ENCODE results near the gene GAREM1.
"Not testable (repeated sequence)": the region's sequence is repeated elsewhere in the genome, so short reads cannot be mapped to it uniquely, and the experiment has no call there.

GAREM1 gene

DNA sequence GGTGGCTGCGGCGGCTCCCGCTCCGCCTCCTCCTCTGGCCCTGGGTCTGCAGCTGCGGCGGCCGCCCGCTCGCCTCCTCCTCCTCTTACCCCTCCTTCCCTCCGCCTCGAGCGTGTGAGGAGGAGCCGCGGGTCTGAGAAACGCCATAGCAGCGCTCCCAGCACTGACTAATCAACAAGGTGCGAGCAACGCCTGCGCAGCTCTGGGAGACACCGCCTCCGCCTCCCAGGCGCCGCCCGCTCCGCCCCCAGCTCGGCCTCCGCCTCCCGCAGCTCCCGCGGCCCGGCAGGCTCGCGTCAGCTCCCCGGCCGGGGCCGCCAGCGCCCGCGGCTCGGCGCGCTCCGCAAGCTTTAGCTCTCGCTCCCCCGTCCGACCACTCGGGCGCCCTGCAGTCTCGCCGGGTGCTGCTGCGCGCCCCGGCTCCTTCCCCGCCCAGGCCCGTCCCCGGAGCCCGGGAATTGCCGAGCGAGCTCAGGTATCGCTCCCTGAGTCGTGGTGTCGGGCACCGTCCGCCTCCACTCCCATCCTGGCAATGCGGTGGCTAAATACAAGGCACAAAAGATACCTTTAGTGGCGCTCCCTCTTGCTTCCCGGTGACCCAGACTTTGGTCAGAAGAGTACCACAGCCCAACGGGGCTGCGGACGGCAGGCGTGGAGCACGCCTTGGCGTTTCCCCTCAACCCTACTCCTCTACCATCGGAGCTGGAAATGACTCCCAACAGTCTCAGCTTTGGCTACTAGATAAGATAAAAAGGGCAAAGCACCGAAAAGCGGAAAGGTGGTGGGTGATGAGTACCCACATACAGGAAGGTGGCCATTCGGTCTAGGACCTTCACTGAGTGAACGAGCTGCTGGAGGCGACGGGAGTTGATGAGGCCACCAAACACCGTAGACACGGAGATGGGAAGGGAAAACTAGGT, at the start of gene GAREM1:
TSS of gene GAREM1 (minus strand) at position 169 of the 920 bp plus-strand sequence. CDS start 454 bp downstream, outside the sequence.
- peak; percentile 79 for DNase-seq (ENCODE audit: low spot score)

DNA sequence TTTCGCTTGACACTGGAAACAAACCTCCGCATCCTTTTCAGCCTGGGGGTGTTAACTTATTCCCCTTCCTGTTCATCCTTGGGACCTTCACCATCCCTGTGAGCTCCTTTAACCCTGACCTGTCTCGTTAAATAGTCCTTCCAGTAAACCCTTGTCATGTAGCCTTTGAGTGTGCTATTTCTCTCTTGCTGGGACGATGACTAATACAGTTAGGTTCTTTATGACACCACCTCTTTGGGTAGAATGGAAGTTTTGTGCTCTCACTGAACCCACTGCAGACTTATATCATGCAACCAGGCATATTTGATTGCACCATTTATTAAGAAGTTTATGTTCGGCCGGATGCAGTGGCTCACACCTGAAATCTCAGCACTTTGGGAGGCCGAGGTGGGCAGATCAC, 40.5 kb upstream of the GAREM1 start:
- no peak for DNase-seq (ENCODE audit: low spot score)

DNA sequence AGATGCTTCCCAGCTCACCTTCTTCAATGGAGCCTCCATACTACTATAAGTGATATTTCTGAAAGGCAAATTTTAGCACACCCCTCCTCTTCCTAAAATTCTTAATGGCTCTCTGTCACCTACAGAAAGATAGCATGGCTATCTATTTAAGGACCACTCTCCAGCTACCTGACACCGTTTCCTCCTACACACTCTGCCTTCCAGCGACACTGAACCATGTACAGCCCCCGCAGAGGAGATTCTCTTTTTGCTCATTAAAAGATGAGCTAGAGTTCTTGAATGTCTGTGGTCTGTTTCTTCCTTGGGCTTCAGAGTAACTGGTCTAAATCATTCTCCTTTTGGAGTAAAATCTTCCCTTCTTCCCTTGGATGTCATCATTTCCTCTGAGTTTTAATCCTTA, 38.4 kb upstream of the GAREM1 start:
- DNase-seq (ENCODE audit: low spot score): no peak

DNA sequence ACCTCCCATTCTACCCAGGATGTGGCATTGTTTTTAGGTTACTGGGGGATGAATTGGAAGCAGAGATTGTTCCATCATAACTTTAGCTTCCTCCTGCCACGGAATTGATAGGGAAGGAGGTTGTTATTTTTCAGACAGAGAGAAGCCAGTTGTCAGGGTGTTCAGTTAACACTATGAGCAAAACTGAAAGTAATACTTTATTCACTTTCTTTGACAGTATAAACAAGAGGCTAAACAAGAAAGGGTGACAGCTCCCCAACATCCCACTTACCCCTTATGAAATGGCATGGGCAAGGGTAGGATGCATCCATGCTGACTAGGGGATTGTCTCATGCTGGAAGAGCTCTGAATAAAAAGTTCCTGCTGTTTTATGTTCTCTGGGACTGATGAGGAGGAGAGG, 36.4 kb upstream of the GAREM1 start:
- no peak for DNase-seq (ENCODE audit: low spot score)

DNA sequence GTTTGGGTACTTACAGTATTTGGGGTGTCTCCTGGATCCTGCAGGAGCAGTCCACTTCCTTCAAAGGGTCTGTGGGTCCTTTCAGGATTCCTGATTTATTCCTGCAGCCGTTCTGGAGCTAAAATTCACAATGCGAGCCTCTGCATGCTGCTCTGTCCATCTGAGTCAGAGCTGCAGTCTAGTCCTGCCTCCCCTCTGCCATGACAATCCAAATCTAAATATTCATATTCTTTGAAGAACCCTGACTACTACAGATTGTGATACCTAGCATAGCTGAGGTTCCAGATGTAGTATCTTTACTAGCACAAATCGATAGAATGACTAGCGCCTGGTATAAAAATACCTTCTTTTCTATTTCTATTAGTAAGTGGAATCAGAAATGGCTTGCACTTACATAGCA, 31.3 kb upstream of the GAREM1 start:
- no peak for DNase-seq (ENCODE audit: low spot score)

DNA sequence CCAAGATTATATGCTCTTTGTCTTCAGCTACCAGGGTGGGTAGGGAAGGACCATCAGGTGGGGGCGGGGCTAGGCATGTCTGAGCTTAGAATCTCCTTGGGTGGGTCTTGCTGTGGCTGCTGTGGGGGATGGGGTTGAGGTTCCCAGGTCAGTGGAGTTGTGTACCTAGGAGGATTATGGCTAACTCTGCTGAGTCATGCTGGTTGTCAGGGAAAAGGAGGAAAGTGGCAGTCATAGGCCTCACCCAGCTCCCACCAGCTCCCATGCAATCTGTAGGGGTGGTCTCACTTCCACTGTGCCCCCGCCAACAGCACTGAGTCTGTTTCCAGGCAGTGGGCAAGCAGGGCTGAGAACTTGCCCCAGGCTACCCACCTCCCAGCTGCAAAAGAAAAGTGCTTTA, 30.6 kb upstream of the GAREM1 start:
- not testable (repeated sequence) for DNase-seq (ENCODE audit: low spot score)

DNA sequence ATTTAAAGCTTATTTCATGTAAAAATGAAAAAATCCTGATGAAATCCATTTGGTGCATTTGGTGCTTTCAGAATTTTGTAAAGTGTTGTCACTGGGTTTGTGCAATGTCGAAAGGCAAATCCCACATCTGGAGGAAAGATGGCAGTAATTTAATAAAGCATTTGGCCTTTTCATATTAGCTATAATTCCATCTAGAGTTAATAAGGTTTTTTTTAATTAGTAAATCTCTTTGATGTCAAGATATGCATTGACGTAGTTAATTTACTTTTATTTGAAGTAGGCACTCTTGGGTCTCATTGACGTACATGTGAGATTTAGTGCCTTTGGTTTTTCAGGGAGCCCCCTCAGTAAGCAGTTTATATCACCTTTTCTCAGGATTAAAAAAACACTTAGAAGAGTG, 12.3 kb upstream of the GAREM1 start:
- DNase-seq (ENCODE audit: low spot score): no peak

DNA sequence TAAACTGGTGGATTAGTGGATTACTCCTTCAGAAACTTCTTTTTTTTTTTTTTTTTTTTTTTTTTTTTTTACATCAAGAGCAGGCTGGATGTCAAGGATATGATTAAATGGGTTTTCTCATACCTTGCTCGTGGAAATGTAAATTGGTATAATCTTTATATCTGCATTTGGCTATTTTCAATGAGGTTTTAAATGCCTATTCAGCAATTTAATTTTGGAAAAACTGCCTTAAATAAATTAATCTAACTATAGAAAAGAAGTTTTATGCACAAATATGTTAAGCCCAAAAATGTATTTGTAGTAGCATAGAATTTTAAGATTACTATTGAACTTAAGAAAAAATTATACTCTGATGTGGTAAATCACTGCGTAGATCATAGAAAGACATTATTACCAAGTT, 11.4 kb upstream of the GAREM1 start:
- no peak for DNase-seq (ENCODE audit: low spot score)

DNA sequence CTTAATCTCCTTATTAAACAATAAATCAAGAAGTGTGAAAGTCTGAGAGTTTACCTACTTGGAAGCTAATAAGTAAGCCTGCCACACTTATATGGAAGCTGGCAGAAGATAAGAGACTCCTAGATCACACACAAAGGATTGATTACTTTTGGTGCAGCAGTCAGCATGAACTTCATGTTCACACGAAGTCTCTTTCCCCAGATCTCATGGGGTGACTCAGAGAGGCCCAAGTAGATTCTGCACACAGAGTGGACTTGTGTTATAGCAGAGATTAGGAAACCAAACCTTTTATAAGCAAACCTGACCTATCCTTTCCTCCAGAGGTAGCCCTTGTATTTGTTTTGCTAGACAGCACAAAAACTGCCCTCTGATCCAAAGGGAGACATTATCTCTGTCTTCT, 9.9 kb upstream of the GAREM1 start:
- no peak for DNase-seq (ENCODE audit: low spot score)

DNA sequence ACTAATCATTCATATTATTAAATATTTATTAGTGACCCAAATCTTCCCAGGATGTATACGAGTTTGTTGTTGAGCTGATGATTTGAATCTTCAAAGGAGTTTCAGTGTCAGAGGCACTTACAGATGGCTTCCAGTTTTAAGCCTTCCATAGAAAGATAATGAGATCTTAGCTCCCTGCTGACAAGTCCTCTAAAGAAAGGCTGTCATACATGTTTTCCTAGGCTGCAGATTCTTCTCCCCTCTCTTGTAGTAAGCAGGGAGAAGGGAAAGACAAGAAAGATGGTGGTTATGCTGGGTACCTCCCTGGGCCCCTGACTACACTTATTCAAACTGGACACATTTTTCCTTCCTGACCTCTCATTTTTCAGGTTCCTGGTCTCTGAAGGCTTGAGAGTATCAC, 8.1 kb upstream of the GAREM1 start:
- no peak for DNase-seq (ENCODE audit: low spot score)

DNA sequence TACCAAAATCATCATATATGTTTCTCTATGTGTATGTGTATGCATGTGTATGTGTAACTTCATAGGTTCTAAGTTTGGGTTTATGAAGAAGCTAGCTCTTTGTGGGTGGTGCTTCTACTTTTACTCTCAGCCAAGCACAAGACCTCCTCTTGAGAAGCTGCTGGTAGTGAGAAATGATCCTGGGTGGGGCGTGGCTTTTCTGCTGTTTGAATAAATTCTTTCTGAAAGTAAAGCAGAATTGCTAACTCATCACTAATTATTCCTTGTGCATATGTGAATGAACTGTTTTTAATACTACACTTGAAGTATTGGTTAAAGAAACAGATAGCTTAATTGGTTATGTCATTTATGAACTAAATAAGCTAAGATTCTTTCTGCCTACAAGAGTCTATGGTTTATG, 7.6 kb upstream of the GAREM1 start:
- DNase-seq (ENCODE audit: low spot score): no peak

DNA sequence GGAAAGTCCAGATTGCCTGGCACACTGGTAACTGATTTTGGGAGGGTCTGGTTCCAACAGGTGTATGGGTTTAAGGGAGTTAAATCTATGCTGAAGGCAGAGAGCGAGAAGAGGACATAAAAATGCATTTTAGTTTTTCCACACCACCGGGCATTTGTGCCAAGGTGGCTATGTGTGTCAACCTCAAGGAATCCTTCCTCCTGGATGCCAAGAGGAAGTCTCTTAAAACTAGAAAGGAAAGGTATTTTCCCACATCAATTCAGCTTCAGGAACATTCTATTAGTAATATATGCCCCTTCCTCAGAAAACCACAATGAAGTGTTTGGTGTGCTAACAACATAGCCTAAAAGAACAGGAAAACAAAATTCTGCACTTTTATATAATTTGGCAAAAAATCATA, 5.4 kb upstream of the GAREM1 start:
- no peak for DNase-seq (ENCODE audit: low spot score)

DNA sequence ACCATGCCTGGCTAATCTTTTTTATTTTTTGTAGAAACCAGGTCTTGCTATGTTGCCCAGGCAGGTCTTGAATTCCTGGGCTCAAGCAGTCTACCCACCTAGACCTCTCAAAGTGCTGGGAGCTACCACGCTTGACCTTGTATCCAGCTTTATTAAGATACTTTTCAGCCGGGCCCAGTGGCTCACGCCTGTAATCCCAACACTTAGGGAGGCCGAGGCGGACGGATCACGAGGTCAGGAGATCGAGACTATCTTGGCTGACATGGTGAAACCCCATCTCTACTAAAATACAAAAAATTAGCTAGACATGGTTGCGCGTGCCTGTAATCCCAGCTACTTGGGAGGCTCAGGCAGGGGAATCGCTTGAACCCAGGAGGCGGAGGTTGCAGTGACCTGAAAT, 4.4 kb upstream of the GAREM1 start:
- DNase-seq (ENCODE audit: low spot score): not testable (repeated sequence)

DNA sequence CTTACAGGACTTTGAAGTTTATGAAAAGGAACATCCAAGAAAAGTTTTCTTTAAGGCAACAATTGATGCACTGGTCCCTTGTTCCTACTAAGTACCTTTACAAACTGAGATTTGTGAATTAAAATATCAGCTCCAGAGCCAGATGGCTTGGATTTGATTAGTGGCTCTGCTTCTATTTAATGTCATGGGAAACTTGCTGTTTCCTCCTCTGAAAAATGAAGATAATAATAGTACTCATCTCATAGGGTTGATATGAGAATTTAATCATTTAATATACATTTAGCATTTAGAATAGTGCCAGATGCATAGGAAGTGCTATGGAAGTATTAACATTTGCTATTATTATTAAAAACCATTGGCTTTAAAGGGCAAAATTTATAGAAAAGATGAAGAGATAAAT, 2.6 kb upstream of the GAREM1 start:
- DNase-seq (ENCODE audit: low spot score): no peak

DNA sequence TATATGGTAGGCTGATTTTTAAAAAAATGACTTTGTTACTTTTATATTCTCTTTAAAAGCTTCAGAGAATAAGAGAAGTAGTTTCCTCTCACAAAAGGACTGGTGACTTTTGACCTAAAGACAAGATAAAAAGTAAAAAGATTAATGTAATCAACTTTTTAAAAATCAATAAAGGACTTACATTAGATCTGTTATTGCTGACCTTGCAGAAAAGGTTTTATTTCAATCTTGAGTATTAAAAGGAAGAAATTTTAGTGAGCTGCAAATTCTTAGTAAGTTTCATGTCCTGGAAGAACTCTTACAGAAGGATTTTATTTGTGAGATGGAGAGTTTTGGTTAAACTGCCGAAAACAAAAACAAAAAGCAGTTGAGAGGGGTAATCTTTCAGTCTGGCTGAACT, 2.2 kb upstream of the GAREM1 start:
- DNase-seq (ENCODE audit: low spot score): no peak

DNA sequence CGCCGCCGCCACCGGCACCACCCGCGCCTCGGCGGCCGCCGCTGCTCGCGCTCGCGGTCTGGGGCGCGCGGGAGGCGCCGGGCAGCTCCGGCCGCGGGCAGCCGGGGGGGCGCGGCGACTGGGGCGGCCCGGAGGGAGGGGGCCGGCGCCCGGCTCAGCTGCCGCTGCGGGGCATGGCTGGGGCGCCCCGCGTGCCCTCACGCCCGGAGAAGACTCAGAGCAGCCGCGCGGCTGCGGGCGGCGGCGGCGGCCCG, 295 bp downstream of the GAREM1 start:
- no peak for DNase-seq (ENCODE audit: low spot score)

DNA sequence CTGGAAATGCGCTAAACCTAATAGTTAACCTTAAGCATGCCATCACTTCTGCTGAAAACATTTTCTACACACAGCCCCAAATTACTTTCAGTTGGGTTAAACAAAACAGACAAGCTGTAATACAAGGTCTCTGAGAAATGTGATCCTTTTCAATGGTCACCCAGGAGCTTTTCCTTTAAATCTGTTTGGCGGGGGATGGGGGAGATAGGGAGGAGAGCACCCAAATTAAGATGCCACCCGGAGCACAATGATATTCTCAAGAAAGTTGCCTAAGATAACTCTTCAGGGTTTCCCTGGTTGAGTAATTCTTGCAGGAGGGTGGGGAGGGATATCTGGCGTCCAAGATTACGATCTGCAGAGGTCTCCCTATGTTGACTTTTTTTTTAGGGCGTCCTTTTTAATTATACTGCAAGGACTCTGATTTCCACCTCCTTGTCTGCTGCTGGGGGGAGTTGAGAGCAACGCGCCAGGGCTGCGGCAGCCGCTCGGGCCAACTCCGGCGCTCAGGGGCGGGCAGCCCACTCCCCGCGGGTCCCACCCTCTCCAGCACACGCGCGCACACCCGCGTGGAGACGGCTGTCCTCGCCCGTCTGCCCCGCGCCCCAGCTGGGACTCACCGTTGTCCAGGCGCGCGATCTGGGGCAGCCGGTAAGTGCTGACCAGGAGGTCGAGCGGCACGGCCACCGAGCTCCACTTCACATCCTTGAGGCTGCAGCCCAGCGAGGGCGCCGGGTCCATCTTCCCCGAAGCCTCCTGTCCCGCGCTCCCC, 807 bp downstream of the GAREM1 start:
- no peak for DNase-seq (ENCODE audit: low spot score)

DNA sequence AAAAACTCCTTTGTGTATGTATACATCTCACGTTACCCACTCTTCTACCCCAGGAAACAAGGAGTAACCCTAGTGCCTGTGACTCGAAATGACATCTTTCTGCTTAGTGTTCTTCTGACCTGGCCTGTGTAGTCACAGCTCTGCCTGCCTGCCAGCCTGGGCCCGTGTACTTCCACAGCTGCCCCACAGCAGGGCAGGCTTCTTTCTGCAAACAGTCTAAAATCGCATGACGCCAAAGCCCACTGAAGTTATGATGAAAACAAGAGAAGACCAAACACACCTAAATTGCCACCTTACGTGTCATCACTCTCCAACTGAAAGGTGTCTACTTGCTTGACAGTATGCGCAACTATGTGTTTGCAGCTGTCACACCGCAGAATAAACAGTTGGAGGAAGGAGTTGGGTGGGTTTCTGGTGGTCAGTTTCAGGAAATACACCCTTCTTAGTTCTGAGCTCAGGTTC, 1.5 kb downstream of the GAREM1 start:
- DNase-seq (ENCODE audit: low spot score): no peak

DNA sequence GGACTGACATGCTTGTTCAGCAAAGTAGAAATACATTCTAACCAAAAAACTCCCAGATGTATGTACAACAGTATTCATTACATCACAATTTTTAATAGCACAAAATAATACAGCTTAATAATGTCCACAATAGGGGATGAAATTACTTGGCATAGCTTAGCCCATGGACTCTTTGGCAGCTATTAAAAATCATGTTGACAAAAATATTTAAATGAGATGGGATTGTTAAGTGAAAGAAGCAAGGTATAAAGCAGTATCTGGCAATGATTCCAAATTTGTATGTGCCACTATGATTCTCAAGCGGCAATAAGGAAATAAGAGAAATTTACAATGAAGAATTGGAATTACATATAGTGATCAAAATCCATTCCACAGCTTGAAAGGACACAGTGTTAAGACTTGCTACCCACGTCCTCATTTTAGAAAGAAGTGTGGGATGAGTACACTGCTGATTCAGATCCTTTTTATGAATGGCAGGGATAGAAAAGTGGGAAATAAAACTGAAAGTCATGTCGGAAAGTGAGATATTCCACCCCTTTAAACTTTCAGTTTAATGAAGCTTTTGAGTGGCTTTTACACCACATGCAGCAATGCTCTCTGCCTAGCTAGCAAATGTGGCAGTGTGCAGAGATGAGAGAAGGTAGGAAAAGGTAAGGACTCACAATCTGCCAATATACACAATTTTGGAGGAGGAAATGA, 2.4 kb downstream of the GAREM1 start:
- DNase-seq (ENCODE audit: low spot score): no peak

DNA sequence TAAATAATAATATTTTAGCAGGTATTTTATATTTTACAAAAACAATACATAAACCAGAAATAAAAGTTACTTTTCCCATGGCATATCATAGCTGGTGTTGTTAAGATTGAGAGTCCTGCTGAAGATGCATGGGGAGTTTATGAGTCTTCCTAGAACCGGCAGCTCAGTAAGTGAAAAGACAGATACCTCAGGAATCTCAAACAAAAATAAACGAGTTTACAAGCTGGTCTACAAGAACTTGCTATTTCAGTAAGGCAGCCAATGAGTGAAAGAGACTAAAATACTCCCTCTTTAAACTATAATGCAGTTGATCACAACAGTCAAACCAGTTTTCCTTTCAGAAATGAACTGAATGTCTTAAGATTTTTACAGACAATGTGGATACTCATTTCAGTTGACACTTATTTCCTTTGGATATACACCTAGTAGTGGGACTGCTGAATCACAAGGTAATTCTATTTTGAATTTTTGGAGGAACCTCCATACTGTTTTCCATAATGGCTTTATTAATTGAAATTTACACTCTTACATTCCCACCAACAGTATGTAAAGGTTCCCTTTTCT, 8.9 kb downstream of the GAREM1 start:
- DNase-seq (ENCODE audit: low spot score): no peak

DNA sequence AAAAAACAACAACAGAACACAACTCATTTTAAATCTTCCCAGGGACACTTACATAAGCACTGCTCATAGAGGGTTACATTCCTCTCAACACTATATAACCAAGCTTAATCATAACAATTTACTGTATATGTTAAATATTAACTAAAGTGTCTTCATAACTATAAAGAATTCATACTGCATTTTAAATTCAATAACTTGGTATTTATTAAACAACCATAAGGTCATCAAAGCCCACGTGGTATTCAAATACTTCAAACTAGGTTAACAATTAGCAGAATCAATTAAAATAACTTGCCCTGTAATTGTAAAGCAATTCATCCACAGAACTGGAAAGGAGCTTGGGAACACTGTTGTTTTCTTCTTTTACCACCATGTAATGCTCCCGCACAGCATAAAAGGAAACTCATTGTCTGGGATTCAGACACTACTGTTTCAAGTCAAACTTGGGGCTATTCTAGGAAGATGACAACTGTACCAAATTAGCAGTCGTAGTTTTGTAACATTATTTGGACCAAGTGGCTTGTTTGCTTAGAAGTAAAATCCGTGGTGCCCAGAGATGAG, 10.4 kb downstream of the GAREM1 start:
- DNase-seq (ENCODE audit: low spot score): no peak
